ENCODE measurements around the gene FAM53C. TPM values are rescaled to one million over a fixed set of nuclear protein-coding genes. Genes with fewer than 3 reads are reported as not detected.

Gene FAM53C
- total and polyA plus RNA-seq, 10 of the 15 experiments (the other 5 are each of a cell fraction or from before 2014, with no cell fraction given) = 8.0 to 31.3 (median 24.0) TPM

DNA sequence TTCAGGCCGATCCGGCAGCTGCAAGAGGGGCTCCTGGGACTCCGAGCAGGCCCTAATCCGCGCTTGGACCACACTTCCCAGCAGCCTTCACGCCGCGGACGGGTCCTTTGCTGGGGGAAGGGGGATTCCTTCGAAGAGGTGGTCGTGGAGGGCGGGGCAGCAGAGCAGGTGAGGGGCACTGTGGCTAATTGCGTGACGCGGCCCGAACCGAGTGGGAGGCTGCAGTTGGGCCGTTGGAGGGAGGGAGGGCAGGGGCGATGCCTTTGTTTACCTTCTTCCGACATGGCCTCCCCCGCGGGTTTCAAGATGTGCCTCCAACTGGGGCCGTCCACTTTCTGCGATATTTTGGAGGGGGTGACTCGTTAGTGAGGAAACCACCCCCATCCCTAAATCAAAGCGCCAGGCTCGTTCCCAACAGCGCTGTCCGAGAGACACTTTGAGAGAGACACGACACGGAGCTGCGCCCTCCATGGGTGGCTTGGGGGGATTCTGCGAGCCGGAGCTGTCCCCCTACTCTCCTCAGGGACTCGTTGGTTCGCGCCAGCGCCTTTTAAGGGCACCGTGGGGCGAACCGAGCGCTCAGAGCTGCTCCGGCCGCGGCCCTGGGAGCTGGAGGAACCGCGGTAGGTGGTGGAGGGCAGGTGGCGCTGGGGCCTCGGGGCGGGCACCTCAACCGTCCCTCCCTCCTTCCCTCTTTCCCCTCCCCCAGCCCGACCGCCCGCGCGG lies at the start of gene FAM53C (continued):
- TF ChIP-seq LARP7 (IDR thresholded peaks at IDR 0.05) (peak; percentile 75), CBX5 (IDR thresholded peaks at IDR 0.05; ENCODE audit: low read depth) (no peak), STAT1 (conservative IDR thresholded peaks at IDR 0.05) (peak; percentile 80; the same call in 1 of the 2 replicates), SRF (IDR thresholded peaks at IDR 0.05; ENCODE audit: low read depth in 2 of 2, low read length in 2 of 2) (peak; percentile 86 to 88), KAT2A (conservative IDR thresholded peaks at IDR 0.05; ENCODE audit: control insufficient read depth, low read depth, low read length) (no peak), RELA (IDR thresholded peaks at IDR 0.05; ENCODE audit: borderline replicate concordance, partially characterized antibody) (peak; percentile 33), IRF4 (IDR thresholded peaks at IDR 0.05; ENCODE audit: low read depth, low read length) (no peak), TARDBP (IDR thresholded peaks at IDR 0.05; ENCODE audit: borderline replicate concordance) (peak; percentile 45; the same call in 1 of the 2 replicates), TCF7 (IDR thresholded peaks at IDR 0.05; ENCODE audit: borderline replicate concordance) (no peak)
- TF ChIP-seq, protein P1, sequence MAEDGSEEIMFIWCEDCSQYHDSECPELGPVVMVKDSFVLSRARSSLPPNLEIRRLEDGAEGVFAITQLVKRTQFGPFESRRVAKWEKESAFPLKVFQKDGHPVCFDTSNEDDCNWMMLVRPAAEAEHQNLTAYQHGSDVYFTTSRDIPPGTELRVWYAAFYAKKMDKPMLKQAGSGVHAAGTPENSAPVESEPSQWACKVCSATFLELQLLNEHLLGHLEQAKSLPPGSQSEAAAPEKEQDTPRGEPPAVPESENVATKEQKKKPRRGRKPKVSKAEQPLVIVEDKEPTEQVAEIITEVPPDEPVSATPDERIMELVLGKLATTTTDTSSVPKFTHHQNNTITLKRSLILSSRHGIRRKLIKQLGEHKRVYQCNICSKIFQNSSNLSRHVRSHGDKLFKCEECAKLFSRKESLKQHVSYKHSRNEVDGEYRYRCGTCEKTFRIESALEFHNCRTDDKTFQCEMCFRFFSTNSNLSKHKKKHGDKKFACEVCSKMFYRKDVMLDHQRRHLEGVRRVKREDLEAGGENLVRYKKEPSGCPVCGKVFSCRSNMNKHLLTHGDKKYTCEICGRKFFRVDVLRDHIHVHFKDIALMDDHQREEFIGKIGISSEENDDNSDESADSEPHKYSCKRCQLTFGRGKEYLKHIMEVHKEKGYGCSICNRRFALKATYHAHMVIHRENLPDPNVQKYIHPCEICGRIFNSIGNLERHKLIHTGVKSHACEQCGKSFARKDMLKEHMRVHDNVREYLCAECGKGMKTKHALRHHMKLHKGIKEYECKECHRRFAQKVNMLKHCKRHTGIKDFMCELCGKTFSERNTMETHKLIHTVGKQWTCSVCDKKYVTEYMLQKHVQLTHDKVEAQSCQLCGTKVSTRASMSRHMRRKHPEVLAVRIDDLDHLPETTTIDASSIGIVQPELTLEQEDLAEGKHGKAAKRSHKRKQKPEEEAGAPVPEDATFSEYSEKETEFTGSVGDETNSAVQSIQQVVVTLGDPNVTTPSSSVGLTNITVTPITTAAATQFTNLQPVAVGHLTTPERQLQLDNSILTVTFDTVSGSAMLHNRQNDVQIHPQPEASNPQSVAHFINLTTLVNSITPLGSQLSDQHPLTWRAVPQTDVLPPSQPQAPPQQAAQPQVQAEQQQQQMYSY (CRISPR knock-in tag; IDR thresholded peaks at IDR 0.05) = no peak
- TF ChIP-seq, protein P2, sequence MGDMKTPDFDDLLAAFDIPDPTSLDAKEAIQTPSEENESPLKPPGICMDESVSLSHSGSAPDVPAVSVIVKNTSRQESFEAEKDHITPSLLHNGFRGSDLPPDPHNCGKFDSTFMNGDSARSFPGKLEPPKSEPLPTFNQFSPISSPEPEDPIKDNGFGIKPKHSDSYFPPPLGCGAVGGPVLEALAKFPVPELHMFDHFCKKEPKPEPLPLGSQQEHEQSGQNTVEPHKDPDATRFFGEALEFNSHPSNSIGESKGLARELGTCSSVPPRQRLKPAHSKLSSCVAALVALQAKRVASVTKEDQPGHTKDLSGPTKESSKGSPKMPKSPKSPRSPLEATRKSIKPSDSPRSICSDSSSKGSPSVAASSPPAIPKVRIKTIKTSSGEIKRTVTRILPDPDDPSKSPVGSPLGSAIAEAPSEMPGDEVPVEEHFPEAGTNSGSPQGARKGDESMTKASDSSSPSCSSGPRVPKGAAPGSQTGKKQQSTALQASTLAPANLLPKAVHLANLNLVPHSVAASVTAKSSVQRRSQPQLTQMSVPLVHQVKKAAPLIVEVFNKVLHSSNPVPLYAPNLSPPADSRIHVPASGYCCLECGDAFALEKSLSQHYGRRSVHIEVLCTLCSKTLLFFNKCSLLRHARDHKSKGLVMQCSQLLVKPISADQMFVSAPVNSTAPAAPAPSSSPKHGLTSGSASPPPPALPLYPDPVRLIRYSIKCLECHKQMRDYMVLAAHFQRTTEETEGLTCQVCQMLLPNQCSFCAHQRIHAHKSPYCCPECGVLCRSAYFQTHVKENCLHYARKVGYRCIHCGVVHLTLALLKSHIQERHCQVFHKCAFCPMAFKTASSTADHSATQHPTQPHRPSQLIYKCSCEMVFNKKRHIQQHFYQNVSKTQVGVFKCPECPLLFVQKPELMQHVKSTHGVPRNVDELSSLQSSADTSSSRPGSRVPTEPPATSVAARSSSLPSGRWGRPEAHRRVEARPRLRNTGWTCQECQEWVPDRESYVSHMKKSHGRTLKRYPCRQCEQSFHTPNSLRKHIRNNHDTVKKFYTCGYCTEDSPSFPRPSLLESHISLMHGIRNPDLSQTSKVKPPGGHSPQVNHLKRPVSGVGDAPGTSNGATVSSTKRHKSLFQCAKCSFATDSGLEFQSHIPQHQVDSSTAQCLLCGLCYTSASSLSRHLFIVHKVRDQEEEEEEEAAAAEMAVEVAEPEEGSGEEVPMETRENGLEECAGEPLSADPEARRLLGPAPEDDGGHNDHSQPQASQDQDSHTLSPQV (IDR thresholded peaks at IDR 0.05) = no peak
- TF ChIP-seq, protein P3, sequence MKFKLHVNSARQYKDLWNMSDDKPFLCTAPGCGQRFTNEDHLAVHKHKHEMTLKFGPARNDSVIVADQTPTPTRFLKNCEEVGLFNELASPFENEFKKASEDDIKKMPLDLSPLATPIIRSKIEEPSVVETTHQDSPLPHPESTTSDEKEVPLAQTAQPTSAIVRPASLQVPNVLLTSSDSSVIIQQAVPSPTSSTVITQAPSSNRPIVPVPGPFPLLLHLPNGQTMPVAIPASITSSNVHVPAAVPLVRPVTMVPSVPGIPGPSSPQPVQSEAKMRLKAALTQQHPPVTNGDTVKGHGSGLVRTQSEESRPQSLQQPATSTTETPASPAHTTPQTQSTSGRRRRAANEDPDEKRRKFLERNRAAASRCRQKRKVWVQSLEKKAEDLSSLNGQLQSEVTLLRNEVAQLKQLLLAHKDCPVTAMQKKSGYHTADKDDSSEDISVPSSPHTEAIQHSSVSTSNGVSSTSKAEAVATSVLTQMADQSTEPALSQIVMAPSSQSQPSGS (IDR thresholded peaks at IDR 0.05; ENCODE audit: low read length) = no peak; the same call in 1 of the 2 replicates
- TF ChIP-seq, protein P4, sequence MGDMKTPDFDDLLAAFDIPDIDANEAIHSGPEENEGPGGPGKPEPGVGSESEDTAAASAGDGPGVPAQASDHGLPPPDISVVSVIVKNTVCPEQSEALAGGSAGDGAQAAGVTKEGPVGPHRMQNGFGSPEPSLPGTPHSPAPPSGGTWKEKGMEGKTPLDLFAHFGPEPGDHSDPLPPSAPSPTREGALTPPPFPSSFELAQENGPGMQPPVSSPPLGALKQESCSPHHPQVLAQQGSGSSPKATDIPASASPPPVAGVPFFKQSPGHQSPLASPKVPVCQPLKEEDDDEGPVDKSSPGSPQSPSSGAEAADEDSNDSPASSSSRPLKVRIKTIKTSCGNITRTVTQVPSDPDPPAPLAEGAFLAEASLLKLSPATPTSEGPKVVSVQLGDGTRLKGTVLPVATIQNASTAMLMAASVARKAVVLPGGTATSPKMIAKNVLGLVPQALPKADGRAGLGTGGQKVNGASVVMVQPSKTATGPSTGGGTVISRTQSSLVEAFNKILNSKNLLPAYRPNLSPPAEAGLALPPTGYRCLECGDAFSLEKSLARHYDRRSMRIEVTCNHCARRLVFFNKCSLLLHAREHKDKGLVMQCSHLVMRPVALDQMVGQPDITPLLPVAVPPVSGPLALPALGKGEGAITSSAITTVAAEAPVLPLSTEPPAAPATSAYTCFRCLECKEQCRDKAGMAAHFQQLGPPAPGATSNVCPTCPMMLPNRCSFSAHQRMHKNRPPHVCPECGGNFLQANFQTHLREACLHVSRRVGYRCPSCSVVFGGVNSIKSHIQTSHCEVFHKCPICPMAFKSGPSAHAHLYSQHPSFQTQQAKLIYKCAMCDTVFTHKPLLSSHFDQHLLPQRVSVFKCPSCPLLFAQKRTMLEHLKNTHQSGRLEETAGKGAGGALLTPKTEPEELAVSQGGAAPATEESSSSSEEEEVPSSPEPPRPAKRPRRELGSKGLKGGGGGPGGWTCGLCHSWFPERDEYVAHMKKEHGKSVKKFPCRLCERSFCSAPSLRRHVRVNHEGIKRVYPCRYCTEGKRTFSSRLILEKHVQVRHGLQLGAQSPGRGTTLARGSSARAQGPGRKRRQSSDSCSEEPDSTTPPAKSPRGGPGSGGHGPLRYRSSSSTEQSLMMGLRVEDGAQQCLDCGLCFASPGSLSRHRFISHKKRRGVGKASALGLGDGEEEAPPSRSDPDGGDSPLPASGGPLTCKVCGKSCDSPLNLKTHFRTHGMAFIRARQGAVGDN (IDR thresholded peaks at IDR 0.05) = peak; percentile 89

All from GM12878 (cell line).